ENCODE results near the gene COL6A5.
"Not testable (repeated sequence)": the region's sequence is repeated elsewhere in the genome, so short reads cannot be mapped to it uniquely, and the experiment has no call there.

The COL6A5 gene

GRCh38 chr3:130425484-130425883, 80.0 kb downstream of the COL6A5 start:
- Histone ChIP-seq H3K27ac (ENCODE audit: low read depth, low read length) (no peak overlapping the region), H3K36me3 (ENCODE audit: control insufficient read depth, insufficient read depth, low read length) (no peaks in the 10 kb centered on the region), H3K9ac (ENCODE audit: low read length) (no peak overlapping the region), H3K4me3 (ENCODE audit: low read length) (no peak overlapping the region), H3K27me3 (ENCODE audit: control insufficient read depth, insufficient read depth, low read length) (no peaks in the 10 kb centered on the region), H3K4me1 (ENCODE audit: control insufficient read depth, insufficient read depth, low read length) (no peaks in the 10 kb centered on the region)

GRCh38 chr3:130426206-130426605, 80.7 kb downstream of the COL6A5 start:
- H3K27ac ChIP-seq (ENCODE audit: low read depth, low read length): no peak overlapping the region
- no peak overlapping the region for H3K9ac ChIP-seq (ENCODE audit: low read length)
- no peaks in the 10 kb centered on the region for H3K27me3 ChIP-seq (ENCODE audit: control insufficient read depth, insufficient read depth, low read length)
- no peak overlapping the region for H3K4me3 ChIP-seq (ENCODE audit: low read length)
- H3K36me3 ChIP-seq (ENCODE audit: control insufficient read depth, insufficient read depth, low read length): no peaks in the 10 kb centered on the region
- H3K4me1 ChIP-seq (ENCODE audit: control insufficient read depth, insufficient read depth, low read length): no peaks in the 10 kb centered on the region

GRCh38 chr3:130428871-130429712, 83.6 kb downstream of the COL6A5 start:
- no peaks in the 10 kb centered on the region for H3K27me3 ChIP-seq (ENCODE audit: control insufficient read depth, insufficient read depth, low read length)
- no peak overlapping the region for H3K9ac ChIP-seq (ENCODE audit: low read length)
- no peaks in the 10 kb centered on the region for H3K4me1 ChIP-seq (ENCODE audit: control insufficient read depth, insufficient read depth, low read length)
- no peaks in the 10 kb centered on the region for H3K36me3 ChIP-seq (ENCODE audit: control insufficient read depth, insufficient read depth, low read length)
- H3K27ac ChIP-seq (ENCODE audit: low read depth, low read length): no peak overlapping the region
- H3K4me3 ChIP-seq (ENCODE audit: low read length): no peak overlapping the region

GRCh38 chr3:130429713-130430023, 84.2 kb downstream of the COL6A5 start:
- Histone ChIP-seq H3K9ac (ENCODE audit: low read length) (no peak overlapping the region), H3K27me3 (ENCODE audit: control insufficient read depth, insufficient read depth, low read length) (no peaks in the 10 kb centered on the region), H3K4me1 (ENCODE audit: control insufficient read depth, insufficient read depth, low read length) (no peaks in the 10 kb centered on the region), H3K4me3 (ENCODE audit: low read length) (no peak overlapping the region), H3K36me3 (ENCODE audit: control insufficient read depth, insufficient read depth, low read length) (no peaks in the 10 kb centered on the region), H3K27ac (ENCODE audit: low read depth, low read length) (no peak overlapping the region)

GRCh38 chr3:130430266-130430665, 84.8 kb downstream of the COL6A5 start:
- H3K27me3 ChIP-seq (ENCODE audit: control insufficient read depth, insufficient read depth, low read length): no peaks in the 10 kb centered on the region
- no peak overlapping the region for H3K4me3 ChIP-seq (ENCODE audit: low read length)
- H3K27ac ChIP-seq (ENCODE audit: low read depth, low read length): no peak overlapping the region
- H3K4me1 ChIP-seq (ENCODE audit: control insufficient read depth, insufficient read depth, low read length): no peaks in the 10 kb centered on the region
- H3K9ac ChIP-seq (ENCODE audit: low read length): no peak overlapping the region
- H3K36me3 ChIP-seq (ENCODE audit: control insufficient read depth, insufficient read depth, low read length): no peaks in the 10 kb centered on the region

- not testable (repeated sequence) for H3K36me3 ChIP-seq (ENCODE audit: control insufficient read depth, insufficient read depth, low read length); H3K27me3 ChIP-seq (ENCODE audit: control insufficient read depth, insufficient read depth, low read length); H3K4me1 ChIP-seq (ENCODE audit: control insufficient read depth, insufficient read depth, low read length); H3K27ac ChIP-seq (ENCODE audit: low read depth, low read length); H3K4me3 ChIP-seq (ENCODE audit: low read length); H3K9ac ChIP-seq (ENCODE audit: low read length)
Measured at GRCh38 chr3:130432086-130432485, 86.6 kb downstream of the COL6A5 start.

- no peaks in the 10 kb centered on the region for H3K27me3 ChIP-seq (ENCODE audit: control insufficient read depth, insufficient read depth, low read length)
- H3K27ac ChIP-seq (ENCODE audit: low read depth, low read length): no peak overlapping the region
- no peaks in the 10 kb centered on the region for H3K4me1 ChIP-seq (ENCODE audit: control insufficient read depth, insufficient read depth, low read length)
- H3K36me3 ChIP-seq (ENCODE audit: control insufficient read depth, insufficient read depth, low read length): no peaks in the 10 kb centered on the region
- no peak overlapping the region for H3K9ac ChIP-seq (ENCODE audit: low read length)
- no peak overlapping the region for H3K4me3 ChIP-seq (ENCODE audit: low read length)
Measured at GRCh38 chr3:130433306-130433705, 87.8 kb downstream of the COL6A5 start.

GRCh38 chr3:130442284-130442683, 96.8 kb downstream of the COL6A5 start:
- no peaks in the 10 kb centered on the region for H3K27me3 ChIP-seq (ENCODE audit: control insufficient read depth, insufficient read depth, low read length)
- H3K36me3 ChIP-seq (ENCODE audit: control insufficient read depth, insufficient read depth, low read length): no peaks in the 10 kb centered on the region
- H3K27ac ChIP-seq (ENCODE audit: low read depth, low read length): no peak overlapping the region
- no peak overlapping the region for H3K9ac ChIP-seq (ENCODE audit: low read length)
- no peaks in the 10 kb centered on the region for H3K4me1 ChIP-seq (ENCODE audit: control insufficient read depth, insufficient read depth, low read length)
- H3K4me3 ChIP-seq (ENCODE audit: low read length): no peak overlapping the region

- H3K4me1 ChIP-seq (ENCODE audit: control insufficient read depth, insufficient read depth, low read length); H3K9ac ChIP-seq (ENCODE audit: low read length); H3K27me3 ChIP-seq (ENCODE audit: control insufficient read depth, insufficient read depth, low read length); H3K4me3 ChIP-seq (ENCODE audit: low read length); H3K27ac ChIP-seq (ENCODE audit: low read depth, low read length); H3K36me3 ChIP-seq (ENCODE audit: control insufficient read depth, insufficient read depth, low read length): not testable (repeated sequence)
Measured at GRCh38 chr3:130446840-130447239, 101.4 kb downstream of the COL6A5 start.

- H3K27ac ChIP-seq (ENCODE audit: low read depth, low read length); H3K4me1 ChIP-seq (ENCODE audit: control insufficient read depth, insufficient read depth, low read length); H3K9ac ChIP-seq (ENCODE audit: low read length); H3K36me3 ChIP-seq (ENCODE audit: control insufficient read depth, insufficient read depth, low read length); H3K27me3 ChIP-seq (ENCODE audit: control insufficient read depth, insufficient read depth, low read length); H3K4me3 ChIP-seq (ENCODE audit: low read length): not testable (repeated sequence)
Measured at GRCh38 chr3:130448155-130448554, 102.7 kb downstream of the COL6A5 start.

- Histone ChIP-seq H3K27ac (ENCODE audit: low read depth, low read length) (no peak overlapping the region), H3K4me1 (ENCODE audit: control insufficient read depth, insufficient read depth, low read length) (no peaks in the 10 kb centered on the region), H3K9ac (ENCODE audit: low read length) (no peak overlapping the region), H3K27me3 (ENCODE audit: control insufficient read depth, insufficient read depth, low read length) (no peaks in the 10 kb centered on the region), H3K36me3 (ENCODE audit: control insufficient read depth, insufficient read depth, low read length) (no peaks in the 10 kb centered on the region), H3K4me3 (ENCODE audit: low read length) (no peak overlapping the region)
Measured at GRCh38 chr3:130456540-130456939, 111.1 kb downstream of the COL6A5 start.

- H3K4me3 ChIP-seq (ENCODE audit: low read length): no peak overlapping the region
- no peaks in the 10 kb centered on the region for H3K27me3 ChIP-seq (ENCODE audit: control insufficient read depth, insufficient read depth, low read length)
- H3K27ac ChIP-seq (ENCODE audit: low read depth, low read length): no peak overlapping the region
- H3K9ac ChIP-seq (ENCODE audit: low read length): no peak overlapping the region
- H3K36me3 ChIP-seq (ENCODE audit: control insufficient read depth, insufficient read depth, low read length): no peaks in the 10 kb centered on the region
- H3K4me1 ChIP-seq (ENCODE audit: control insufficient read depth, insufficient read depth, low read length): no peaks in the 10 kb centered on the region
Measured at GRCh38 chr3:130457671-130458070, 112.2 kb downstream of the COL6A5 start.

GRCh38 chr3:130459944-130460343, 114.5 kb downstream of the COL6A5 start:
- no peaks in the 10 kb centered on the region for H3K27me3 ChIP-seq (ENCODE audit: control insufficient read depth, insufficient read depth, low read length)
- no peak overlapping the region for H3K27ac ChIP-seq (ENCODE audit: low read depth, low read length)
- no peak overlapping the region for H3K4me3 ChIP-seq (ENCODE audit: low read length)
- no peaks in the 10 kb centered on the region for H3K4me1 ChIP-seq (ENCODE audit: control insufficient read depth, insufficient read depth, low read length)
- no peak overlapping the region for H3K9ac ChIP-seq (ENCODE audit: low read length)
- no peaks in the 10 kb centered on the region for H3K36me3 ChIP-seq (ENCODE audit: control insufficient read depth, insufficient read depth, low read length)
